WTC11 (cell line): ENCODE data around the gene CER1. TPM values are rescaled to one million over a fixed set of nuclear protein-coding genes. Genes with fewer than 3 reads are reported as not detected.

ENCODE experiments used
- ATAC-seq: fragments of 200-7000 bp; cut with Tn5 transposase; 2 replicates; pipeline ENCODE4 v1.10.0; 2021; ENCODE audit warnings: mild to moderate bottlenecking, moderate library complexity
- CTCF ChIA-PET: fragments of 300-600 bp; sonication (Branson Sonifier 250); formaldehyde crosslinking; loops from one replicate; lab custom pipeline; 2021; ENCODE audit warnings: antibody characterized with exemption; lab: Charles Lee
- POLR2A ChIA-PET: fragments of 350-600 bp; sonication (Branson Sonifier 250); formaldehyde crosslinking; loops from one replicate; lab custom pipeline; 2021; ENCODE audit warnings: antibody characterized with exemption; lab: Charles Lee
- DNase-seq: peaks from one replicate; pipeline ENCODE4 v3.0.0; 2021; ENCODE audit warnings: low spot score
- H3K27ac Mint-ChIP-seq: 2 replicates; pipeline ENCODE4 v1.8.0; 2021; ENCODE audit warnings: mixed read lengths
- H3K27me3 Mint-ChIP-seq: 2 replicates; pipeline ENCODE4 v1.8.0; 2021; ENCODE audit warnings: low read depth, mild to moderate bottlenecking, moderate library complexity, mixed read lengths
- H3K36me3 Mint-ChIP-seq: 2 replicates; pipeline ENCODE4 v1.8.0; 2021; ENCODE audit warnings: mixed read lengths
- H3K4me1 Mint-ChIP-seq: 2 replicates; pipeline ENCODE4 v1.8.0; 2022; ENCODE audit warnings: mixed read lengths
- H3K4me3 Mint-ChIP-seq: 2 replicates; pipeline ENCODE4 v1.8.0; 2021; ENCODE audit warnings: mild to moderate bottlenecking, moderate library complexity, mixed read lengths
- H3K9me3 Mint-ChIP-seq: 2 replicates; pipeline ENCODE4 v1.8.0; 2021; ENCODE audit warnings: mixed read lengths
- NR2C2 ChIP-seq: sonication (generic); formaldehyde crosslinking; IDR thresholded peaks from 2 replicates; pipeline ENCODE4 v1.8.0; 2022; ENCODE audit warnings: mild to moderate bottlenecking, missing genetic modification reagents
- RELA ChIP-seq: sonication (generic); formaldehyde crosslinking; IDR thresholded peaks from 2 replicates; pipeline ENCODE4 v1.8.1; 2022; ENCODE audit warnings: missing genetic modification reagents, mild to moderate bottlenecking, borderline replicate concordance
- ZNF219 ChIP-seq: sonication (generic); formaldehyde crosslinking; IDR thresholded peaks from 2 replicates; pipeline ENCODE4 v1.8.0; 2023; ENCODE audit warnings: missing genetic modification reagents, mild to moderate bottlenecking, borderline replicate concordance
- ZNF416 ChIP-seq: fragments of 250-450 bp; sonication (Bioruptor Pico); IDR thresholded peaks from 2 replicates; pipeline ENCODE4 v1.9.0; 2021; ENCODE audit warnings: mild to moderate bottlenecking, inconsistent platforms
- total RNA-seq: library from RNA; stranded (reverse); gene quantifications from 3 replicates; pipeline ENCODE4 v1.2.3, GENCODE V29; 2021
- TF ChIP-seq, protein P1 (sequence below): sonication (generic); formaldehyde crosslinking; IDR thresholded peaks from 2 replicates; pipeline ENCODE4 v1.8.0; 2022; ENCODE audit warnings: mild to moderate bottlenecking, missing genetic modification reagents
- TF ChIP-seq, protein P2 (sequence below): fragments of 250-450 bp; sonication (Bioruptor Pico); IDR thresholded peaks from 2 replicates; pipeline ENCODE4 v1.9.0; 2021; ENCODE audit warnings: mild to moderate bottlenecking, borderline replicate concordance
- TF ChIP-seq, protein P3 (sequence below): sonication (generic); formaldehyde crosslinking; IDR thresholded peaks from 2 replicates; pipeline ENCODE4 v1.8.1; 2022; ENCODE audit warnings: missing genetic modification reagents, borderline replicate concordance
- TF ChIP-seq, protein P4 (sequence below): sonication (generic); formaldehyde crosslinking; conservative IDR thresholded peaks from 2 replicates; pipeline ENCODE4 v1.8.1; 2023; ENCODE audit warnings: mild to moderate bottlenecking, low read depth, missing genetic modification reagents, moderate library complexity
- TF ChIP-seq, protein P5 (sequence below): sonication (generic); formaldehyde crosslinking; IDR thresholded peaks from 2 replicates; pipeline ENCODE4 v1.8.0; 2022; ENCODE audit warnings: mild to moderate bottlenecking, missing genetic modification reagents
- TF ChIP-seq, protein P6 (sequence below): sonication (generic); formaldehyde crosslinking; IDR thresholded peaks from 2 replicates; pipeline ENCODE4 v1.8.1; 2022; ENCODE audit warnings: low read depth, mild to moderate bottlenecking, moderate library complexity, missing genetic modification reagents, borderline replicate concordance
- TF ChIP-seq, protein P7 (sequence below): fragments of 250-450 bp; sonication (Bioruptor Pico); IDR thresholded peaks from 2 replicates; pipeline ENCODE4 v1.9.0; 2021; ENCODE audit warnings: moderate library complexity, mild to moderate bottlenecking, inconsistent platforms, borderline replicate concordance

The CER1 gene
- total RNA-seq, 1 experiment from 2014 or later = 2.4 TPM

DNA sequence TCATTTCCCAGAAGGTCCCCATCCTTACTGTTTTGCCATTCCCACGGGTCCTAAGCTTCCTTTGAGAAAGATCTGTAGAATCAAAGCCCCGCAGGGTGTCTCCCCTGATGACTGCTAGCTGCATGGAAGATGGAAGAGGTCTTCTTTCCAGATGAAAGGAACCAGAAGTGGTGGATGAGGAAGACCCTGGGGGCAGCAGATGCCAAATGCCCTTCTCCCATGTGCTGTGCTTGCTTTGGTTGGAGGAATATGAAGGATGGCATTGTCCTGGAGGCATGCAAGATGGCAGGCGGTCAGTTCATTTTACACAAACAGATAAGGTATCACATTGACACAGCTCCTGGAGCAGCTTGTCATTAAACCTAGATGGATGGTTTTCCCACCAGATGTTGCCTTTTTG is 25.8 kb upstream of the CER1 start:
- no peak overlapping the region for H3K27ac Mint-ChIP-seq
- H3K9me3 Mint-ChIP-seq = peaks cover 4% of the 10 kb centered on the region
- H3K27me3 Mint-ChIP-seq = peaks cover 13% of the 10 kb centered on the region
- no peak for TF ChIP-seq RELA (CRISPR knock-in tag)
- TF ChIP-seq, protein P1, sequence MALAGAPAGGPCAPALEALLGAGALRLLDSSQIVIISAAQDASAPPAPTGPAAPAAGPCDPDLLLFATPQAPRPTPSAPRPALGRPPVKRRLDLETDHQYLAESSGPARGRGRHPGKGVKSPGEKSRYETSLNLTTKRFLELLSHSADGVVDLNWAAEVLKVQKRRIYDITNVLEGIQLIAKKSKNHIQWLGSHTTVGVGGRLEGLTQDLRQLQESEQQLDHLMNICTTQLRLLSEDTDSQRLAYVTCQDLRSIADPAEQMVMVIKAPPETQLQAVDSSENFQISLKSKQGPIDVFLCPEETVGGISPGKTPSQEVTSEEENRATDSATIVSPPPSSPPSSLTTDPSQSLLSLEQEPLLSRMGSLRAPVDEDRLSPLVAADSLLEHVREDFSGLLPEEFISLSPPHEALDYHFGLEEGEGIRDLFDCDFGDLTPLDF = no peak
- TF ChIP-seq, protein P2, sequence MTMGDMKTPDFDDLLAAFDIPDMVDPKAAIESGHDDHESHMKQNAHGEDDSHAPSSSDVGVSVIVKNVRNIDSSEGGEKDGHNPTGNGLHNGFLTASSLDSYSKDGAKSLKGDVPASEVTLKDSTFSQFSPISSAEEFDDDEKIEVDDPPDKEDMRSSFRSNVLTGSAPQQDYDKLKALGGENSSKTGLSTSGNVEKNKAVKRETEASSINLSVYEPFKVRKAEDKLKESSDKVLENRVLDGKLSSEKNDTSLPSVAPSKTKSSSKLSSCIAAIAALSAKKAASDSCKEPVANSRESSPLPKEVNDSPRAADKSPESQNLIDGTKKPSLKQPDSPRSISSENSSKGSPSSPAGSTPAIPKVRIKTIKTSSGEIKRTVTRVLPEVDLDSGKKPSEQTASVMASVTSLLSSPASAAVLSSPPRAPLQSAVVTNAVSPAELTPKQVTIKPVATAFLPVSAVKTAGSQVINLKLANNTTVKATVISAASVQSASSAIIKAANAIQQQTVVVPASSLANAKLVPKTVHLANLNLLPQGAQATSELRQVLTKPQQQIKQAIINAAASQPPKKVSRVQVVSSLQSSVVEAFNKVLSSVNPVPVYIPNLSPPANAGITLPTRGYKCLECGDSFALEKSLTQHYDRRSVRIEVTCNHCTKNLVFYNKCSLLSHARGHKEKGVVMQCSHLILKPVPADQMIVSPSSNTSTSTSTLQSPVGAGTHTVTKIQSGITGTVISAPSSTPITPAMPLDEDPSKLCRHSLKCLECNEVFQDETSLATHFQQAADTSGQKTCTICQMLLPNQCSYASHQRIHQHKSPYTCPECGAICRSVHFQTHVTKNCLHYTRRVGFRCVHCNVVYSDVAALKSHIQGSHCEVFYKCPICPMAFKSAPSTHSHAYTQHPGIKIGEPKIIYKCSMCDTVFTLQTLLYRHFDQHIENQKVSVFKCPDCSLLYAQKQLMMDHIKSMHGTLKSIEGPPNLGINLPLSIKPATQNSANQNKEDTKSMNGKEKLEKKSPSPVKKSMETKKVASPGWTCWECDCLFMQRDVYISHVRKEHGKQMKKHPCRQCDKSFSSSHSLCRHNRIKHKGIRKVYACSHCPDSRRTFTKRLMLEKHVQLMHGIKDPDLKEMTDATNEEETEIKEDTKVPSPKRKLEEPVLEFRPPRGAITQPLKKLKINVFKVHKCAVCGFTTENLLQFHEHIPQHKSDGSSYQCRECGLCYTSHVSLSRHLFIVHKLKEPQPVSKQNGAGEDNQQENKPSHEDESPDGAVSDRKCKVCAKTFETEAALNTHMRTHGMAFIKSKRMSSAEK (CRISPR knock-in tag) = no peak
- TF ChIP-seq, protein P3, sequence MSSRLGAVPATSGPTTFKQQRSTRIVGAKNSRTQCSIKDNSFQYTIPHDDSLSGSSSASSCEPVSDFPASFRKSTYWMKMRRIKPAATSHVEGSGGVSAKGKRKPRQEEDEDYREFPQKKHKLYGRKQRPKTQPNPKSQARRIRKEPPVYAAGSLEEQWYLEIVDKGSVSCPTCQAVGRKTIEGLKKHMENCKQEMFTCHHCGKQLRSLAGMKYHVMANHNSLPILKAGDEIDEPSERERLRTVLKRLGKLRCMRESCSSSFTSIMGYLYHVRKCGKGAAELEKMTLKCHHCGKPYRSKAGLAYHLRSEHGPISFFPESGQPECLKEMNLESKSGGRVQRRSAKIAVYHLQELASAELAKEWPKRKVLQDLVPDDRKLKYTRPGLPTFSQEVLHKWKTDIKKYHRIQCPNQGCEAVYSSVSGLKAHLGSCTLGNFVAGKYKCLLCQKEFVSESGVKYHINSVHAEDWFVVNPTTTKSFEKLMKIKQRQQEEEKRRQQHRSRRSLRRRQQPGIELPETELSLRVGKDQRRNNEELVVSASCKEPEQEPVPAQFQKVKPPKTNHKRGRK (CRISPR knock-in tag) = no peak
- TF ChIP-seq NR2C2 (CRISPR knock-in tag) = no peak
- TF ChIP-seq, protein P4, sequence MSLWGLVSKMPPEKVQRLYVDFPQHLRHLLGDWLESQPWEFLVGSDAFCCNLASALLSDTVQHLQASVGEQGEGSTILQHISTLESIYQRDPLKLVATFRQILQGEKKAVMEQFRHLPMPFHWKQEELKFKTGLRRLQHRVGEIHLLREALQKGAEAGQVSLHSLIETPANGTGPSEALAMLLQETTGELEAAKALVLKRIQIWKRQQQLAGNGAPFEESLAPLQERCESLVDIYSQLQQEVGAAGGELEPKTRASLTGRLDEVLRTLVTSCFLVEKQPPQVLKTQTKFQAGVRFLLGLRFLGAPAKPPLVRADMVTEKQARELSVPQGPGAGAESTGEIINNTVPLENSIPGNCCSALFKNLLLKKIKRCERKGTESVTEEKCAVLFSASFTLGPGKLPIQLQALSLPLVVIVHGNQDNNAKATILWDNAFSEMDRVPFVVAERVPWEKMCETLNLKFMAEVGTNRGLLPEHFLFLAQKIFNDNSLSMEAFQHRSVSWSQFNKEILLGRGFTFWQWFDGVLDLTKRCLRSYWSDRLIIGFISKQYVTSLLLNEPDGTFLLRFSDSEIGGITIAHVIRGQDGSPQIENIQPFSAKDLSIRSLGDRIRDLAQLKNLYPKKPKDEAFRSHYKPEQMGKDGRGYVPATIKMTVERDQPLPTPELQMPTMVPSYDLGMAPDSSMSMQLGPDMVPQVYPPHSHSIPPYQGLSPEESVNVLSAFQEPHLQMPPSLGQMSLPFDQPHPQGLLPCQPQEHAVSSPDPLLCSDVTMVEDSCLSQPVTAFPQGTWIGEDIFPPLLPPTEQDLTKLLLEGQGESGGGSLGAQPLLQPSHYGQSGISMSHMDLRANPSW (CRISPR knock-in tag) = no peak
- no peak for TF ChIP-seq ZNF416
- ATAC-seq (no peak), DNase-seq (no peak)
- H3K4me3 Mint-ChIP-seq = no peak overlapping the region
- POLR2A ChIA-PET = no interaction called here
- CTCF ChIA-PET = no interaction called here
- peaks cover 31% of the 10 kb centered on the region for H3K4me1 Mint-ChIP-seq
- H3K36me3 Mint-ChIP-seq = peaks cover 3% of the 10 kb centered on the region; the same call in 1 of the 2 replicates

DNA sequence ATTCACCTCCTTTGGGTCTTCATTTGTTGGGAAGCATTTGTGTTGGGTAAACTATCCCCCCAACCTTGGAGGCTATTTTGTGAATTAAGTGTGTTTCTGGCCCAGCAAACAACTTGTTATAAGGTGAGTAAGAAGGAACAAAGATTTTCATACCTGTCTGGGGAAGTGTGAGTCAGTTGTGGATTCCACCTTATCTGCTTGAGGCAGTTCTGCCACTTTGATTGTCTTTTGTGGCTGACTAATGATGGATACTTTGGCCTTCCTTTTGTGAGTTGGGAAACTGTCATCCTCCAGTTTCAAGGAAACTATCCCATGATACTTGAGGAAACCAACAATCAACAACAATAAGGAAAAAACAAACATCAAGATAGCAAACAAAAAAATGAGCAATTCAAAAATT is 24.6 kb upstream of the CER1 start:
- peaks cover 28% of the 10 kb centered on the region for H3K4me1 Mint-ChIP-seq
- H3K4me3 Mint-ChIP-seq = no peak overlapping the region
- H3K27ac Mint-ChIP-seq = no peak overlapping the region
- TF ChIP-seq, protein P5, sequence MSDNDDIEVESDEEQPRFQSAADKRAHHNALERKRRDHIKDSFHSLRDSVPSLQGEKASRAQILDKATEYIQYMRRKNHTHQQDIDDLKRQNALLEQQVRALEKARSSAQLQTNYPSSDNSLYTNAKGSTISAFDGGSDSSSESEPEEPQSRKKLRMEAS = no peak
- ATAC-seq (no peak), DNase-seq (no peak)
- H3K9me3 Mint-ChIP-seq = peaks cover 4% of the 10 kb centered on the region
- POLR2A ChIA-PET = no interaction called here
- H3K36me3 Mint-ChIP-seq = peaks cover 3% of the 10 kb centered on the region; the same call in 1 of the 2 replicates
- CTCF ChIA-PET = no interaction called here
- peaks cover 13% of the 10 kb centered on the region for H3K27me3 Mint-ChIP-seq

DNA sequence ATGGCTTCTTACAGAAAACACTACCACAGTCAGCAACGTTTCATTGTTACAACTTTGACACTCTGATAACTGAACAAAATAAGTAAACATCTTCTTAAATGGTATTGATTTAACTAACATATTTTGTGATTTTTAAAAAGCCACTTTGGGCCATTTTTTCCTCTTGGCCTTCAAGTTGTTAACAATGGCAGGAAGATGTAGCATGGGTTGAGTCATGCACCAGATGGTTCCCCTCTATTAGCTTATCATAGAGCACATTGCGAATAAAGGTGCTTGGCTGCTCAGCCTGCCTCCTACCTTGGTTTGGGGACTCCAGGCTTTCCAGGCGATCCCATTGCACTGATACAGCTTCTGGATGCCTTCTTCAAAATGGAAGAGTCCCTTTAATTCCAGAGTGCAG is 24.1 kb upstream of the CER1 start:
- peaks cover 28% of the 10 kb centered on the region for H3K4me1 Mint-ChIP-seq
- TF ChIP-seq ZNF219 (CRISPR knock-in tag) = no peak
- TF ChIP-seq, protein P6, sequence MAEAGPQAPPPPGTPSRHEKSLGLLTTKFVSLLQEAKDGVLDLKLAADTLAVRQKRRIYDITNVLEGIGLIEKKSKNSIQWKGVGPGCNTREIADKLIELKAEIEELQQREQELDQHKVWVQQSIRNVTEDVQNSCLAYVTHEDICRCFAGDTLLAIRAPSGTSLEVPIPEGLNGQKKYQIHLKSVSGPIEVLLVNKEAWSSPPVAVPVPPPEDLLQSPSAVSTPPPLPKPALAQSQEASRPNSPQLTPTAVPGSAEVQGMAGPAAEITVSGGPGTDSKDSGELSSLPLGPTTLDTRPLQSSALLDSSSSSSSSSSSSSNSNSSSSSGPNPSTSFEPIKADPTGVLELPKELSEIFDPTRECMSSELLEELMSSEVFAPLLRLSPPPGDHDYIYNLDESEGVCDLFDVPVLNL = no peak
- TF ChIP-seq, protein P7, sequence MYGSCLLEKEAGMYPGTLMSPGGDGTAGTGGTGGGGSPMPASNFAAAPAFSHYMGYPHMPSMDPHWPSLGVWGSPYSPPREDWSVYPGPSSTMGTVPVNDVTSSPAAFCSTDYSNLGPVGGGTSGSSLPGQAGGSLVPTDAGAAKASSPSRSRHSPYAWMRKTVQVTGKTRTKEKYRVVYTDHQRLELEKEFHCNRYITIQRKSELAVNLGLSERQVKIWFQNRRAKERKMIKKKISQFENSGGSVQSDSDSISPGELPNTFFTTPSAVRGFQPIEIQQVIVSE = no peak
- POLR2A ChIA-PET = no interaction called here
- no peak overlapping the region for H3K27ac Mint-ChIP-seq
- no peak for ATAC-seq
- DNase-seq = no peak
- H3K4me3 Mint-ChIP-seq = no peak overlapping the region
- H3K36me3 Mint-ChIP-seq = peaks cover 3% of the 10 kb centered on the region; the same call in 1 of the 2 replicates
- H3K9me3 Mint-ChIP-seq = peaks cover 4% of the 10 kb centered on the region
- CTCF ChIA-PET = no interaction called here
- H3K27me3 Mint-ChIP-seq = peaks cover 13% of the 10 kb centered on the region
